HepG2 (cell line): Measurements from ENCODE around the gene RNPEPL1. TPM values are rescaled to one million over a fixed set of nuclear protein-coding genes. Genes with fewer than 3 reads are reported as not detected.

Experiments
- ATM ChIP-seq: fragments of 450-650 bp; IDR thresholded peaks from 2 replicates; pipeline ENCODE4 v1.7.1; 2017; ENCODE audit warnings: mild to moderate bottlenecking, borderline replicate concordance
- BCL3 ChIP-seq: sonication (generic); formaldehyde crosslinking; IDR thresholded peaks from 2 replicates; pipeline ENCODE4 v1.5.1; 2020; ENCODE audit warnings: mild to moderate bottlenecking, missing genetic modification reagents, moderate library complexity
- DR1 ChIP-seq: sonication (generic); formaldehyde crosslinking; IDR thresholded peaks from 2 replicates; pipeline ENCODE4 v1.8.0; 2021; ENCODE audit warnings: mild to moderate bottlenecking, missing genetic modification reagents, inconsistent platforms
- FOSL1 ChIP-seq: sonication (generic); formaldehyde crosslinking; IDR thresholded peaks from 2 replicates; pipeline ENCODE4 v1.9.0; 2021; ENCODE audit warnings: missing genetic modification reagents, borderline replicate concordance
- GPBP1L1 ChIP-seq: sonication (generic); formaldehyde crosslinking; IDR thresholded peaks from 2 replicates; pipeline ENCODE4 v1.5.0; 2020; ENCODE audit warnings: mild to moderate bottlenecking, missing genetic modification reagents
- KLF15 ChIP-seq: sonication (generic); formaldehyde crosslinking; IDR thresholded peaks from 2 replicates; pipeline ENCODE4 v1.8.1; 2023; ENCODE audit warnings: borderline replicate concordance, mild to moderate bottlenecking, inconsistent platforms, missing genetic modification reagents, mixed read lengths
- MLXIP ChIP-seq: sonication (generic); formaldehyde crosslinking; IDR thresholded peaks from 2 replicates; pipeline ENCODE4 v1.9.0; 2021; ENCODE audit warnings: missing genetic modification reagents, borderline replicate concordance
- PAF1 ChIP-seq: IDR thresholded peaks from 2 replicates; pipeline ENCODE4 v1.6.1; 2016; ENCODE audit warnings: missing genetic modification reagents, missing compliant biosample characterization
- PBX3 ChIP-seq: sonication (generic); formaldehyde crosslinking; IDR thresholded peaks from 2 replicates; pipeline ENCODE4 v1.8.1; 2023; ENCODE audit warnings: missing genetic modification reagents, inconsistent platforms, borderline replicate concordance
- REL ChIP-seq: sonication (generic); formaldehyde crosslinking; conservative IDR thresholded peaks from 2 replicates; pipeline ENCODE4 v1.8.0; 2022; ENCODE audit warnings: mild to moderate bottlenecking, missing genetic modification reagents, moderate library complexity
- SATB2 ChIP-seq: sonication (generic); formaldehyde crosslinking; IDR thresholded peaks from 2 replicates; pipeline ENCODE4 v1.5.0; 2020; ENCODE audit warnings: missing genetic modification reagents
- SP140L ChIP-seq: sonication (generic); formaldehyde crosslinking; IDR thresholded peaks from 2 replicates; pipeline ENCODE4 v1.4.0; 2020; ENCODE audit warnings: missing genetic modification reagents, borderline replicate concordance
- TERF1 ChIP-seq: sonication (generic); formaldehyde crosslinking; IDR thresholded peaks from 2 replicates; pipeline ENCODE4 v1.8.0; 2022; ENCODE audit warnings: mild to moderate bottlenecking, missing genetic modification reagents, moderate library complexity
- ZBTB33 ChIP-seq: sonication (generic); formaldehyde crosslinking; IDR thresholded peaks from 2 replicates; pipeline ENCODE4 v1.4.0; 2020; ENCODE audit warnings: missing genetic modification reagents
- ZNF235 ChIP-seq: sonication (generic); formaldehyde crosslinking; IDR thresholded peaks from 2 replicates; pipeline ENCODE4 v1.8.1; 2023; ENCODE audit warnings: mild to moderate bottlenecking, missing genetic modification reagents, borderline replicate concordance
- ZNF546 ChIP-seq: sonication (generic); formaldehyde crosslinking; conservative IDR thresholded peaks from 2 replicates; pipeline ENCODE4 v1.8.1; 2023; ENCODE audit warnings: mild to moderate bottlenecking, missing genetic modification reagents
- ZNF558 ChIP-seq: sonication (generic); formaldehyde crosslinking; IDR thresholded peaks from 2 replicates; pipeline ENCODE4 v1.9.0; 2022; ENCODE audit warnings: mild to moderate bottlenecking, missing genetic modification reagents, borderline replicate concordance
- ZZZ3 ChIP-seq: sonication (generic); formaldehyde crosslinking; IDR thresholded peaks from 2 replicates; pipeline ENCODE4 v1.4.0; 2020; ENCODE audit warnings: missing genetic modification reagents, mild to moderate bottlenecking, borderline replicate concordance
- polyA plus RNA-seq, 8 experiments: library from polyadenylated mRNA; depleted of rRNA in 3 of 8; stranded (reverse) in 7 of 8; unstranded in 1 of 8; fragments of >200 nt; fragmentation: Illumina TruSeq in 4 of 8; extraction: Trizol in 4 of 8; gene quantifications; 2 replicates each; pipeline versions ENCODE4 v1.2.1 to v1.2.3, GENCODE V29; 2011 to 2016; ENCODE audit warnings: low read depth in 4 of 8, missing spikeins in 1 of 8, mixed read lengths in 1 of 8; ENCODE audit not compliant: insufficient read depth in 1 of 8
- total RNA-seq, 5 experiments: library from RNA; depleted of rRNA; stranded (reverse); fragments of >200 nt; fragmentation: Illumina TruSeq; extraction: Trizol; gene quantifications; 2 replicates each; pipeline ENCODE4 v1.2.3, GENCODE V29; 2016; ENCODE audit warnings: low read depth in 1 of 5

RNPEPL1 gene
- total and polyA plus RNA-seq, 2 of the 13 experiments (the other 11 are each of a cell fraction or from before 2014, with no cell fraction given) = 13.0 to 18.0 TPM

GRCh38 chr2:240565333-240566202 lies 2.7 kb upstream of the RNPEPL1 start (continued):
- TF ChIP-seq TERF1 (no peak), ZZZ3 (0 out of 2 replicates have a peak, but pooled peaks have one; percentile 25), PAF1 (no peak), PBX3 (CRISPR knock-in tag) (no peak), FOSL1 (CRISPR knock-in tag) (peak; percentile 82), KLF15 (CRISPR knock-in tag) (no peak), REL (CRISPR knock-in tag) (no peak), ZNF235 (CRISPR knock-in tag) (no peak), DR1 (CRISPR knock-in tag) (no peak), ZBTB33 (peak; percentile 24; the same call in 1 of the 2 replicates), MLXIP (CRISPR knock-in tag) (no peak), BCL3 (CRISPR knock-in tag) (no peak), ZNF558 (CRISPR knock-in tag) (no peak), GPBP1L1 (CRISPR knock-in tag) (no peak), SP140L (CRISPR knock-in tag) (no peak), SATB2 (CRISPR knock-in tag) (no peak), ZNF546 (CRISPR knock-in tag) (0 out of 2 replicates have a peak, but pooled peaks have one; percentile 40), ATM (no peak)
